RCC 7860 (cell line): ENCODE data around the gene CCSER2.
A peak's percentile ranks its signal among the peaks of the same experiment; 100 is the strongest.
"Not testable (repeated sequence)": the region's sequence is repeated elsewhere in the genome, so short reads cannot be mapped to it uniquely, and the experiment has no call there.

Experiments used
- DNase-seq: peaks from one replicate; pipeline ENCODE4 v3.0.0-alpha.2; 2015; ENCODE audit warnings: low spot score
- FAIRE-seq: peaks from 2 replicates; lab custom pipeline; 2012; peaks lifted over from hg19 to GRCh38; lab: Jason Lieb, UNC

The CCSER2 gene

DNA sequence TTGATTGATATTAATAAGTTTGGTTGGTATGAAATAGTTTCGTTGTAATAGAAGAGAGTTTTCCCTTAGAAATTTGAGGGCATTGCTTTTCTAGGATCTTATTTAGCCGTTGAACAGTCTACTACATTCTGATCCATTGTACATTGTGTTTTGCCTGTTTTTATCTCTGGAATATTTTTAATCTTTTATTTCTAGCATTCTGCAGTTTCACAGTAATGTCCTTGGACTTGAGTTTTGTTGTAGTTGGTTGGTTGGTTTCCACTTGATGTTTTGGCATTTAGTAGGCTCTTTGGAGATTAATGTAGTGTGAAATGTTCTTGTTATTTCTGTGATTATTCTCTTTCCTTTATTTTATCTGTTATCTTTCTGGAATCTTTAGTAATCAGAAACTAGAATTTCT, 112.4 kb downstream of the CCSER2 start:
- DNase-seq, result no peak

DNA sequence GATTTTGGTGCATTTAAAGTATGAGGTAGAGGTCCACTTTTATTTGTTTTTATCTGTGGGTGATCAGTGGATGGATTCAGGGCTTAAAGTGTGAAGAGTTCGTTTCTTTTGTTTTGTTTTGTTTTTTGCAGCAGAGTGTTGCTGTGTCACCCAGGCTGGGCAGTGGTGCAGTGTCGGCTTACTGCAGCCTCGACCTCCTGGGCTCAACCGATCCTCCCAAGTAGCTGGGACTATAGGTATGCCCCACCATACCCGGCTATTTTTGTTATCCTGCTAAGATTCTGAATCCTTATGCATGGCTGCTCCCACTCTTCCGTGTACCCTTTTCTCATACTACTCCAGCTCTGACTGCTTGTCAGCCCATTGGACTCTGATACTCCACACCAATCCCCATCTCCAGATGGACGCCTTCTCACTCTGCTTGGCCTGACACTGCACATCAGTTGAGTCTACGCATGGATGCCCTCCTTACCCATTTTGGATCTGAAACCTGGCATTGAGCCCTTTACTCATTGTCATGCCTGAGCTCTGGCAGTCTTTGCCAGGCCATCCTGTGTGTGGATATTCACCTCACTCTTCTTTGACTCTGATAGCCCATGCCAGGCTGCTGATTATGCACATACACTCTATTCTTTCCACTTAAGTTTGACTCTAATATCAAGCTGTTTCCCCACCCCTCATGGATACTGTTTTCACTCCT, 119.5 kb downstream of the CCSER2 start:
- no peak for DNase-seq
- no peak for FAIRE-seq

More for the DNA sequence above, 112.4 kb downstream of the CCSER2 start:
- no peak for FAIRE-seq

DNA sequence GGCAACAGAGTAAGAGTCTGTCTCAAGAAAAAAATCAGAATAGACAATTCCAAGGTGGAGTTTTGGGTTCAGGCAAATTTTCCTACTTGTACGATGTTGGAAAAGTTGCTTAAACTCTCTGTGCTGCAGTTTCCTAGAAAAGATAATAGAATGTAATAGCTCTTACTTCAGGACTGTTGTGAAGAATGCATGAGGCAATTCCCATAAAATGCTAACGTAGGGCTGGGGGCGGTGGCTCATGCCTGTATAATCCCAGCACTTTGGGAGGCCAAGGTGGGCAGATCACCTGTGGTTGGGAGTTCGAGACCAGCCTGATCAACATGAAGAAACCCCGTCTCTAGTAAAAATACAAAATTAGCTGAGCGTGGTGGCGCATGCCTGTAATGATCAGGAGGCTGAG, 121.0 kb downstream of the CCSER2 start:
- DNase-seq, FAIRE-seq: not testable (repeated sequence)

DNA sequence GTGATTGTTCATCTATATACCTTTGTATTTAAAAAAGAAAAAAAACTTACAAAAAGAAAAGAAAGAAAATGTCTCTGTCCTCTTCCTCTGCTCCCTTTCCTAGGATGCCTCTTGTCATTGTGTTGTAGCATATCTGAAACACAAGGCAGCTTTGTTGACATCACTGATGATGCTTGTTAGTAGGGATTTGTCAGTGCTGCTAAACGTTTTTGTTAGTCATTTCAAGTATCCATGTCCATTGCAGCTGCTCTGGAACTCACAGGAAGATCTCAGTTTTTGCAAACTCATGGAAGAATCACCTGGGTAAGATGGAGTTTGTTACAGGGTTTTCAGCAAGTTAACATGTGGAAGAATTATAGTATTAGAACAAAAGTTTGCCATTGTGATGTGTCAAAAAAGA, 123.6 kb downstream of the CCSER2 start:
- FAIRE-seq, result no peak
- DNase-seq, result no peak

DNA sequence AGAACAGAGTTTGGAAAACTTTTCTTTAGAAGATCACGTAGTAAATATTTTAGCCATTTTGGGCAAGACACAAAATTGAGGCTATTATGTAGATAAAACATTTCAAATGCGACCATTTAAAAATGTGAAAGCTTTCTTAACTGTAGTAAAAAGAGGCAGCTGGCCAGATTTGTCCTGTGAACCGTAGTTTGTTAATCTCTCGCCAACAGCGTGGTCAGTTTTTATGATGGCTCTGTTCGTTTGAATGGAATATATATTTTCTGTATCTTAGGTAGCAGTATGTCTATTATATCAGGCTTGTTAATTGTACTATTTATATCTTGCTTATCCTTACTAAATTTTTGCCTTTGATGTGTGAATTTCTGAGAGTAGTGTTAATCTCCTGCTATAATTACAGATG, 124.9 kb downstream of the CCSER2 start:
- FAIRE-seq, result no peak
- DNase-seq, result no peak

DNA sequence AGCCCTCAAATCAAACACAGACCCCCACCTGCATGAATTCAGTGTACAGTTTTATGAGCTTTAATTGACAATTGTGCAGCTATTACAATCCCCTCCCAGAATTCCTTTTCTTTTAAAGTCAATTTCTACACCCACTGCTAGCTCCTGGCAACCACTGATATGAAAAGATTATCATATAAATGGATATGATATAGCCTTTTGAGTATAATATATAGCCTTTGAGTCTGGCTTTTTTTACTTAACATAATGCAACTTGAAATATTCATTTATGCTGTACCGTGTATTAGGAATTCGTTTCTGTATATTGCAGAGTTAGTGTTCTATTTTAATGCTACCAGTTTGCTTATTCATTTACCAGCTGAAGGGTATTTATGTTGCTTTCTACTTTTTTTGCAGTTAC, 127.7 kb downstream of the CCSER2 start:
- FAIRE-seq (no peak), DNase-seq (no peak)

DNA sequence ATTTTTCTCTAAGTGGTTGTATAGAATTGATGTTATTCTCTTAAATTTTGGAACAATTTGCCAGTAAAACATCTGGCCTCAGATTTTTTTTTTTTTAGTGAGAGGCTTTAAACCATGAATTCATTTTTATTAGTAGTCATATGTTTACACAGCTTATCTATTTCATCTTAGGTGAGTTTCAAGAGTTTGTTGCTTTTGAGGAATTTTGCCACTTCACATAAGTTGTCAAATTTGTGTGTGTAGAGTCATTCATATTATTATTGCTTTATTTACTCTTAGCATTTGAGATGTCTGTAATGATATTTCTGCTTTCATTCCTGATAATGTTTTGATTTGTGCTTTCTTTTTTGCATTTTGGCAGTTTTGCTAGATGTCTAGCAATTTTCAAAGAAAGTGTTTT, 132.1 kb downstream of the CCSER2 start:
- FAIRE-seq (no peak), DNase-seq (no peak)

DNA sequence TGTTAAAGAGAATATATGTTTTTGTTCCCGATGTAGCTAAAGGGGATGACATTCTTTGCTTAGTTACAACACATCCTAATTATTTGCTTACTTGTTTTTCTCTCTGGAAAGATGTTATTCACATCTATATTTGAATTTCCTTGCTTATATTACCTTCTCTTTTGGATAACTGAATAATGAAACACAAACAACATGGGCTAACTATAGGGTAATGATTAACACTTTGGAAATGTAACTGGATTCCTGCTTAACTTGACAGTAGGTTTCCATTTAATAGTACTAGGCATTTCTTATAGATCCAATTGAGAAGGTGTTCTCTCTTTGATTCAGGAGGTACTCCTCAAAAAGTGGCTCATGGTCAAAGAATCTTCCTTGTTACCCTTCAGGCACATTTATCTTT, 141.1 kb downstream of the CCSER2 start:
- DNase-seq (no peak), FAIRE-seq (peak; percentile 68)

DNA sequence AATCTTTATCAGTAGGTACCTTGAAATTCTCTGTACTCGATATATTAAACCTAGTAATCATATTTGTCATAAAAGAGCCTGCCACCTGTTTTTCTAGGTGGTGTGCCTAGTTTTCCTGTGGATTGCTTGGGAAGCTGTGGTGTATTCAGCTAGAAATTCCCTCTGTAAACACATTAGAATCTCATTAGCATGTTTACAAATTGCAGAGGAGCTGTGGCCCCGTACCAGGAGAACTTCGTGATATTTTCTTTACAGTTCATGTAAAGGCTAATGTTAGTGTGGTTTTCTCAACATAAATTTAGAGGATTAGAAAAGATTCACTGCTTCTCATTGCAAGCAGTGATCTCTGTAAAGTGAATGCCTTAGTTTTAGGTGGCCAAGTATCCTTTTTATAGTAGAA, 144.7 kb downstream of the CCSER2 start:
- FAIRE-seq, result no peak
- no peak for DNase-seq

DNA sequence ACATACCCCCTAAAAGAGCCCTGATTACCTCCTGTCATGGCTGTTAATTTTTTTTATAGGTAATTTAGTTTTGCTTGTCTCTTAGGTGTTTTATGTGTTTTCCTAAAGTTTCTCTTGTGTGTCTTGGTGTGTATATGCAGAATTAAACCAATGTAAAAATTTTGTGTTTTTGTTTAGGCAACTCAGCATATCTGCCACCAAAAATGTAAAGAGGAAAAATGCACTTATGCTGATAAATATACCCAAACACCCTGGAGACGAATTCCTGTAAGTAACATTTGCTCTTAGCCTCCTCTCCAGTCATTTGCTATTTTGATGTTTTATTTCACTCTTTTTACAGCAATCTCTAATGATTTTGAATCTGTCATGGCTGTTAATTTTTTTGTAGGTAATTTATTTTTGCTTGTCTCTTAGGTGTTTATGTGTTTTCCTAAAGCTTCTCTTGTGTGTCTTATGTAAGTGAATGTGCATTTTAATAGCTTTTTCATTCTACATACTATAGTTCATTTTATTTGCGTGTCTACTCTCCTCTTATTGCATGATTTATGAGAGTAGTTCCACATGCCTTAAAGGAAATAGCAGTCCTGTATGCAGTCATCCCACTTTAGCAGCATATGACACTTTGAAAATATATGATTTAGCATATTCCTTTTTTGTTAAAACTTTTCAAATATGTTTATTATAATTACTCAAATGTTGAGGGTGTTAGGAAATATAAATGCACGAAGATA, 149.2 kb downstream of the CCSER2 start:
- DNase-seq (no peak), FAIRE-seq (no peak)

DNA sequence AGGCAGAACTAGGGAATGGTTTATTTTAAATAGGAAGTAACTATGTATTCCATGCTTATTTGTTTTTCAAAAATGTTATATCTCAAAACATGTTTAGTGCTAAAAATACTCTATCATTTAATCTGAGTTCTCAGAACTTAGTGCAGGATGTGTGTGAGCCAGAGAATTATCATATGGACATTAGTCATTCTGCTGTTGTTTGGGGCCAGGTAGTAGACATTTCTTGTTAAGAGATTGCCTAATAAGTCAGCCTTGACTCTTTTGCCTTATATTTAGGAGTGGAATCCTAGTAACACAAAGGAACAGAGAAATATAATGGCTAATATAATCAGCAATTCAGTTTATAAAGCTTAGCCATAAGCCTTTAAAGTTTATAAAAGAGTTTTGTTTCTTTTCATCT, 149.8 kb downstream of the CCSER2 start:
- FAIRE-seq (no peak), DNase-seq (no peak)

DNA sequence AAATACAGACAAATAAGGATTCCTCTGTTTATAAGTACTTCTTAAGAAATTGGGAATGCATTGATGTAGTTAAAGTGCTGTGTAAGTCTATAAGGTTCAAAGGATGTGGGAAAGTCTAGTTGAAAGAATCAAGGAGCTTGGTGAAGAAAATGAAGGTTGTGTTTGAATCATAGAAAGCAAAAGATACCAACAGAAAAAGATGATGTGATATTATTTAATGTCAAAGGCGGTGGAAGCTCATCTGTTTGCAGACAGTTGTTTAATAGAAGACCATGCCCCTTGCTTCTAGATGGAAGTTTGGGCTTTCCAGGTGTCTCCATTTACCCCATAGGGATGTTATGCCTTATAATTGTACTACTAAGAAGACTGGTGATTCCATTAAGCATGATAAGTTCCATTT, 150.3 kb downstream of the CCSER2 start:
- DNase-seq, result no peak
- FAIRE-seq, result no peak

DNA sequence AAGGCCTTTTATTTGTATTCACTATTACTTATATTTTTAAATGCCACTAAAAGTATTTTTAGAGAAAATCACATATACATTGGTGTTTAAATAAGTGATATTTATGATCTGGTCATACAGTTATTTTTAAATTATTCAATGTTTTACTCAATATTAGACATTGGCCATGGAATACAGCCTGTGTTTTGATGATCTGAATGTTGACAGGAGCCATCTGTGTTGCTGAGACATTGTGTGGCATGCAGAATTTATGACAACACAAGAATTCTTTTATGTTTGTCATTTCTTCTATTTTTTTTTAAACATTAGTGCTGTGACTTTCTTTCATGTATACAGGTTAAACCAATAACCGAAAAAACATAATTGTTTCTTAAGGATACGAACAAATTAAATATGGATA, 156.2 kb downstream of the CCSER2 start:
- DNase-seq, result no peak
- FAIRE-seq, result no peak

DNA sequence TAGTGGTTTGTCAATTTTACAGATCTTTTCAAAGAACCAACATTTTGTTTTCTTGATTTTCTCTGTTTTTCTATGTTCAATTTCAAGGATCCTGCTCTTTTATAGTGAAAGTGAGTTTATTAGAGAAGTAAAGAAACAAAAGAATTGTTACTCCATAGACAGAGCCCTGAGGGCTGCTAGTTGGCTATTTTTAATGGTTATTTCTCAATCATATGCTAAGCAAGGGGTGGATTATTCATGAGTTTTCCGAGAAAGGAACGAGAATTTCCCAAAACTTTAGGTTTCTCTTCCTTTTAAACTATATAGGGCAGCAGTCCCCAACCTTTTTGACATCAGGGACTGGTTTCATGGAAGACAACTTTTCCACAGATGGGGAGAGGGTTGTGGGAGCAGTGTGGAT, 165.0 kb downstream of the CCSER2 start:
- DNase-seq (no peak), FAIRE-seq (no peak)

DNA sequence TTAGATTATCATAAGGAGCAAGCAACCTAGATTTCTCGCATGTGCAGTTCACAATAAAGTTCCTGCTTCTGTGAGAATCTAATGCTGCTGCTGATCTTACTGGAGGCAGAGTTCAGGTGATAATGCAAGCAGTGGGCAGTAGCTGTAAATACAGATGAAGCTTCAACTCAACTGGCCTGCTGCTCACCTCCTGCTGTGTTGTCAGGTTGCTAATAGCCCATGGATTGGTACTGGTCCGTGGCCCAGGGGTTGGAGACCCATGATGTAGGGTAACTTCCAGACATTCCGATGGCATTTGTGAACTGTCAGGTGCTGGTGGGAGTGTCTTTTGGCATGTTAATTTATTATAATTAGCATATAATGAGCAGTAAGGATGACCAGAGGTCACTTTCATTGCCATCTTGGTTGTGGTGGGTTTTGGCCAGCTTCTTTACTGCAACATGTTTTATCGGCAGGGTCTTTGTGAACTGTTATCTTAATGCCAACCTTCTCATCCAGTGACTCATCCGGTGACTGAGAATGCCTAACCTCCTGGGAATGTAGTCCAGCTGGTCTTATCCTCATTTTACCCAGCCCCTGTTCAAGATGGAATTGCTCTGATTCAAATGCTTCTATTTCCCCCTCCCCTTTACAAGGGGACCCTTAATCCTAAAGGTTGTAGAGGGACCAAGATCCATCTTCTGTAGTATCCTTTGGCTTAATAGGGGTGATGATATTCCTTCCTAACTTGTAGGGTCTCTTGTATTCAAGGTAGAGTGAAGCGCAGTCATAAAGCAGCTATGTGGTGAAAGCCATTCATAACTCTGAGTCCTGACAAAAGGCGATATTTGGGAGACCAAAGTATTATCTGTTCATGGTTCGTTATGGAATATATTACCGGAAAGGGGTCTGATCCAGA, 165.8 kb downstream of the CCSER2 start:
- FAIRE-seq (peak; percentile 86), DNase-seq (peak; percentile 77)

DNA sequence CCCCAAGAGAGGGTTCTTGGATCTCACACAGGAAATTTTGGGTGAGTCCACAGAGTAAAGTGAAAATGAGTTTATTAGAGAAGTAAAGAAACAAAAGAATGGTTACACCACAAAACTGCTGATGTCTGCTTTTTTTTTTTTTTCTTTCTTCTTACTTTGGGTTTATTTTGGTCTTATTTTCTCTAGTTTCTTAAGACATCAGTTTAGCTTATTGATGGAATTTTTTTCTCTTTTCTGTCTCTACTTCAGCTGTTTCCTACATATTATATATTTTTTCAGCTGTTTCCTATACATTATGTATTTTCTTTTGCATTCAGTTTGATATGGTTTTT, 166.4 kb downstream of the CCSER2 start:
- FAIRE-seq, result no peak
- no peak for DNase-seq

DNA sequence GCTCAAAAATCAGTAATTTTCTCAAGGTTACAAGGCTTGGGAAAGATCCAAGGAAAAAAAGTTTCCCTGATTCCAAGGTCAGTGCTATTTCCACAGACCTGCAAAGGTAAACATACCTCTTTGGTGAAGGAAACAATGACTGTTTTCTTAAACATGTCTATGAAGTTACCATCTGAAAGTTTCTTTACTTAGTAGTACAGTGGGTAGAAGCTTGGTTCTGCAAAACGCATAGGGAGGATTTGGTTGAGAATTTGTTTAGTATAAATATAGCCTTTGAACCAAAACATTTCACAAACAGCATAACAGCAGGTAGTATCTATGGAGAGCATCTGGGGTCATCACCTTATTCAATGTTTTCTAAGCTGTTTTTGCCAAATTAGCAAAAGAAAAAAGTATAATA, 169.6 kb downstream of the CCSER2 start:
- FAIRE-seq (no peak), DNase-seq (no peak)

DNA sequence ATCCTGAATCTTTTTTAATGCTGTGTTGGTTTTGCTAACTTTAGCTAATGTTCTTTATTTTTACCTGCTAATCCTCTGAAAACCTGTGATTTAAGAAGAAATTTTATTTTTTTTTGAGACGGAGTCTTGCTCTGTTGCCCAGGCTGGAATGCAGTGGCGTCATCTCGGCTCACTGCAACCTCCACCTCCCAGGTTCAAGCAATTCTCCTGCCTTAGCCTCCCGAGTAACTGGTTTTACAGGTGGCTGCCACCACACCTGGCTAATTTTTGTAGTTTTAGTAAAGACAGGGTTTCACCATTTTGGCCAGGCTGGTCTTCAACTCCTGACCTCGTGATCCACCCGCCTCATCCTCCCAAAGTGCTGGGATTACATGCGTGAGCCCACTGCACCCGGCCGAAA, 170.7 kb downstream of the CCSER2 start:
- not testable (repeated sequence) for FAIRE-seq, DNase-seq

DNA sequence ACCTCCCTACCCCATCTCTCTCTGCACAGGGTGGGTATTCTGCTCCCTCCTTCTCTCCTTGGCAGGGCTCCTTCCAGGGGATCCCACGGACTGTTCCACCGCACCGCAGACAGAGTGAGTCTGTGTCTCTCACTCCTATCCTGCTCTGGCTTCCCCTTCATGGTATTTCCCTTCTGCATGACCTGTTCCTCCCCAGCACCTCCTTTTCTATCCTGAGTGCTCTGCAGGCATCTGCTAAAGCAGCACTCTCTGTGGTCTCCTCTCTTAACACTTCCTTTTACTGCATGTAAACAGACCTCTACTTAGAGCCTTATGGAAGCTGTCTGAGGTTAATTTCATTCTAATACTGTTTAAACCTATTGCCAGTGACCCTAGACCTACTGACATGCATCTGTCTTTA, 171.5 kb downstream of the CCSER2 start:
- FAIRE-seq, result no peak

DNA sequence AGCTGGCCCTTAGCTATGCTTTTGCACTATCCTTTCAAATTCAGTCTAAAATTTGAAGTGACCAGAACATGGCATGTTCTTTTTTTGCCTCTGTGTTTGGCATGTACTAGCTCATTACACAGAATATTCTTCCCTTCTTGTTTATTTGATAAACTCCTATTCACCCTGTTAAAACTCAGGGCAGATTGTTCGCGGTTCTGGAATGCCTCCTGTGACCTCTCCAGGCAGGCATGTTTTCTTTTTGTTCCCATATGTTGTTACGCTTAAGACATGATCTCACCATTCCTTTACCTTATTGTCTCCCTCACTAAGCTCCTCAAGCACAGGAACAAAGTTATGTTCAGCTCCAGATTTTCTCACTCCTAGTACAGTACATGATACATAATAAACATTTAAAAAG, 181.7 kb downstream of the CCSER2 start:
- DNase-seq, result no peak
- no peak for FAIRE-seq

More for the DNA sequence above, 171.5 kb downstream of the CCSER2 start:
- DNase-seq, result no peak

DNA sequence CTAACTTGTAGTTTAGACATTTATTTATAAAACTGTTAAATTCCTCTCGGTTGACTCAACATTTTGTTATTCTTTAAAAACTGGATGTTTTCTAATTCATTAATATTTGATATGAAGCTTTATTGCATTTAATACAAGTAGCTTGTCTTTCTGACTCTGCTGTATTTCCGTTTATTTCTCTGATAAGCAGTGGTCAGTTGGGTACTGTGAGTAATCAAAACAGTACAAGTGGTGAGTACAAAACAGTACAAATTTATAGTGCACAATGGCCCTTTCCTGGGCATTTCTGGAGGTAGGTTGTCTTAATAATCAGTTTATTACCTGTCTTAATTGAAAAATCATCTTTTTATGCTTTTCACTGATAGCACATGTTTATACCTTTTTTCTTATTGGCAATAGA, 182.7 kb downstream of the CCSER2 start:
- DNase-seq, result no peak
- FAIRE-seq, result no peak
